T follicular helper cell (primary cell): Measurements from ENCODE around the gene MKNK2.
"Not testable (repeated sequence)": the region's sequence is repeated elsewhere in the genome, so short reads cannot be mapped to it uniquely, and the experiment has no call there.

Source experiments
- DNase-seq: peaks from one replicate; pipeline ENCODE4 v3.0.0-alpha.2; 2020; ENCODE audit warnings: low read depth
- total RNA-seq, 2 experiments: gene quantifications; one replicate each; lab custom pipeline; 2026; lab: John Stamatoyannopoulos, UW

MKNK2 gene
- 80.2 to 147 reads per million in 2 experiments for total RNA-seq

DNA sequence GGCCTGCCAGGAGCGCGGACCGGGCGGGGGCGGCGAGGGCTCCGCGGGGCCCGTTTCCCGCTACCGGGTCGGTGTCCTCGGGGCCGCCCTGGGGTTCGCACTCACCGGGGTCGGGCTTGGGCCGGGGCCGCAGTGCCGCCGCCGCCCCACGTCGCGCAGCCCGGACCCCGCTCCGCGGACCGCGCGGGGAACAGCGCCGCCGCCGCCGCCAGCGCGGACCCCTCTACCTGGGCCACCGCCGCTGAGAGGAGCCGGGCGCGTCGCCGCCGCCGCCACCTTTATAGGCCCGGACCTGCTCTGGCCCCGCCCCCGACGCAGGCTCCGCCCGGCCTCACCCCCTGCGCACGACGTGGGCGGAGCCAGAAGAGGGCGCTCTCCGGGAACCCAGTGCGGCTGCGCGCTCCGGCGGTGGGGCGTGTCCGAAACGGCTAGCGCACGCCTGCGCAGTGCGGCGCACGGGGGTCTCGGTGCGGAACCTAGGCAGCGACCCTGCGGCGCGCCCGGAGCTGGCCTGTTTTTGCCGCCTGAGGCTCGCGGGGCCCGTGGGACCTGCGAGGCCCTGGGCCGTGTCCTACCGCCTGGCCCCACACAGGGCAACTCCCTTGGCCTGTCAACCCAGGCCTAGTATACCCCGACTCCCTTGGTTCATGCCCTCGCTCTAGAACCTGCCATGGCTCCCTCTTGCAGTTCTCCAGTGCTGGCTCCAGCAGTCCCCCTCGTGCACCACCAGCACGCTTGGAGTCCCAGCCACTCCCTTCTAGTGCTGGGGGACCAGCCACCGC, at the start of gene MKNK2:
MKNK2 (minus strand) TSS at position 254 of the 782 bp plus-strand sequence. CDS start 393 bp downstream, outside the sequence.
- peak; percentile 90 for DNase-seq

DNA sequence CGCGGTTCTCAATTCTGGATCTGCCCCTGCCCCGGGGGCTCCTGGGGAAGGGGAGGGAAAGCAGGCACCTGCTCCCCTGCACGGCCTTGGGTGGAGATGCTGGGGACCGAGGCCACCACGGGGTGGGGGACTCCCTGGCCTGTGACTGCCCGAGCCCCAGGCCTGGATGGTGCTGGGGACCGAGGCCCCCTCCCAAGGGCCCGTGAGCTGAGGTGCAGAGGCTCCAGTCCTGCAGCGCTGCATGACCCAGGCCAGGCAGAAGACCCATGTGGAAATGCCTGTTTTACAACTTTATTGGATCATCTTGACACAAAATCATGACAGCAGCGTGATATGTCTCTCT, 49.6 kb upstream of the MKNK2 start:
- no peak for DNase-seq

DNA sequence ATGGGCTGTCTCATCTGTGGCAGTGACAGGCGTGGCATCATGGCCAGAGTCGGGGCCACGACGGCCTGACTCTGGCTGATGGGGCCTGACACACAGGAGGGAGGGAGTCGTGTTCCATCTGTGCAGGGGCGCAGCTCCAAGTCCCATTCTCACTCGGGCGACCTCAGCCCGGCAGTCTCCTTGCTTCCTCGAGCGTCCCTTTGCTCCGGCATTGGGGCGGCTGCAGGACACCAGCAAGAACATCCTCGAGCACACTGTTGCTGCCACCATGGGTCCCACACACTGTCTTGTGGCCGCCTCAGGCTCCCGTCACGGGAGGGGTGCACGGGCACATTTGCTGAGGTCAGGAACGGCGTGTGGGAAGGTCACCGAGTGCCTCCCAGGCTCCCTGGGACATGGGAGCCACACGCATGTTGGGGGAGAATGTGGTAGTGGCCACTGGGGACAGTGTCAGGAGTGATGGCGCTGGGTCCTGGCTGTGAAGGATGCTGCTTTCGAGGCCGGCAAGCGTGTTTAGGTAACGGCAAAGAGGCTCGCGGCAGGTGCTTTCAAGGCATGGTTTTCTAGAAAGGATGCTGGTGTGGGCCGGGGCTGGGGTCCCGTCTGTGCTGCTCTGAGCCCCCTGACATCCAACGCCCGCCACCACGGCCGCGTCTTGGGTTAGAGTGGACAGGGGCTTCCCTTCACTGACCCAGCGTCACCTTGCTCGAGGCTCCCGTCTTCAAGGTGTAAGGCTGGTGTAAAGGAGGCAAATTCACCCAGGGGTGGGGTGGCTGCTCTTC, 49.1 kb upstream of the MKNK2 start:
- DNase-seq: no peak

DNA sequence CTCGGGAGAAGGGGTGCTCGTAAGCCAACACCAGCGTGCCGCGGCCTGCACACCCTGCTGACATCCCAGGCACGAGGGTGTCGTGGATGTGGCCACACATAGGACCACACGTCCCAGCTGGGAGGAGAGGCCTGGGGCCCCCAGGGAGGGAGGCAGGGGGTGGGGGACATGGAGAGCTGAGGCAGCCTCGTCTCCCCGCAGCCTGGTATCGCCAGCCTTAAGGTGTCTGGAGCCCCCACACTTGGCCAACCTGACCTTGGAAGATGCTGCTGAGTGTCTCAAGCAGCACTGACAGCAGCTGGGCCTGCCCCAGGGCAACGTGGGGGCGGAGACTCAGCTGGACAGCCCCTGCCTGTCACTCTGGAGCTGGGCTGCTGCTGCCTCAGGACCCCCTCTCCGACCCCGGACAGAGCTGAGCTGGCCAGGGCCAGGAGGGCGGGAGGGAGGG, 48.0 kb upstream of the MKNK2 start:
- DNase-seq: no peak

DNA sequence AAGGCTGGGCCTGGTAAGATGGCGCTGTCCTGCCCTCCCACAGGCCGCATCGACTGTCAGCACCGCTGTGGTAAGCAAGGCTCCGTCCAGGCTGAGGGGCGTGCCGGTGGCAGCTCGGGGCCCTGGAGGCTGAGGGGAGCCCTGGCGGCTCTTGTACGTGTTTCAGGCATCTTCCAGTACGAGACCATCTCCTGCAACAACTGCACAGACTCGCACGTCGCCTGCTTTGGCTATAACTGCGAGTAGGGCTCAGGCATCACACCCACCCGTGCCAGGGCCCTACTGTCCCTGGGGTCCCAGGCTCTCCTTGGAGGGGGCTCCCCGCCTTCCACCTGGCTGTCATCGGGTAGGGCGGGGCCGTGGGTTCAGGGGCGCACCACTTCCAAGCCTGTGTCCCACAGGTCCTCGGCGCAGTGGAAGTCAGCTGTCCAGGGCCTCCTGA, 46.9 kb upstream of the MKNK2 start:
- no peak for DNase-seq

DNA sequence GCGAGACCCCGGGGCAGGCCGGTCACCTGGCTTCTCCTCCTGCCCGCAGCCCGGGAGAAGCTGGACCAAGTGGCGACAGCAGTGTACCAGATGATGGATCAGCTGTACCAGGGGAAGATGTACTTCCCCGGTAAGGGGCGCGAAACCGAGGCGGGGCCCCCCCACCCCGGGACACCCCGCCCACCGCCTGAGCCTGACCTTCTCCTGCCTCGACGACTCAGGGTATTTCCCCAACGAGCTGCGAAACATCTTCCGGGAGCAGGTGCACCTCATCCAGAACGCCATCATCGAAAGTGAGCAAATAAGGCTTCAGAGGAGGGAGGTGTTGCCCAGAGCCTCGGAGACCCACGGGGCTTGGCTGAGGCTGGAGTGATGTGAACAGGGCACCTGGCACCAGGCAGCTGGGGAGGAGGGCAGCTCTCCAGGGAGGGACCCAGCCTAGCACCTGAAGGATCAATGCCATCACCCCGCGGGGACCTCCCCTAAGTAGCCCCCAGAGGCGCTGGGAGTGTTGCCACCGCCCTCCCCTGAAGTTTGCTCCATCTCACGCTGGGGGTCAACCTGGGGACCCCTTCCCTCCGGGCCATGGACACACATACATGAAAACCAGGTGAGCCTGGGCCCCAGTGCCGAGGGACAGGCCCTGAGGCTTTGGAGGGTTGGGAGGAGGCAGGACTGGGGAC, 46.3 kb upstream of the MKNK2 start:
- peak; percentile 43 for DNase-seq

DNA sequence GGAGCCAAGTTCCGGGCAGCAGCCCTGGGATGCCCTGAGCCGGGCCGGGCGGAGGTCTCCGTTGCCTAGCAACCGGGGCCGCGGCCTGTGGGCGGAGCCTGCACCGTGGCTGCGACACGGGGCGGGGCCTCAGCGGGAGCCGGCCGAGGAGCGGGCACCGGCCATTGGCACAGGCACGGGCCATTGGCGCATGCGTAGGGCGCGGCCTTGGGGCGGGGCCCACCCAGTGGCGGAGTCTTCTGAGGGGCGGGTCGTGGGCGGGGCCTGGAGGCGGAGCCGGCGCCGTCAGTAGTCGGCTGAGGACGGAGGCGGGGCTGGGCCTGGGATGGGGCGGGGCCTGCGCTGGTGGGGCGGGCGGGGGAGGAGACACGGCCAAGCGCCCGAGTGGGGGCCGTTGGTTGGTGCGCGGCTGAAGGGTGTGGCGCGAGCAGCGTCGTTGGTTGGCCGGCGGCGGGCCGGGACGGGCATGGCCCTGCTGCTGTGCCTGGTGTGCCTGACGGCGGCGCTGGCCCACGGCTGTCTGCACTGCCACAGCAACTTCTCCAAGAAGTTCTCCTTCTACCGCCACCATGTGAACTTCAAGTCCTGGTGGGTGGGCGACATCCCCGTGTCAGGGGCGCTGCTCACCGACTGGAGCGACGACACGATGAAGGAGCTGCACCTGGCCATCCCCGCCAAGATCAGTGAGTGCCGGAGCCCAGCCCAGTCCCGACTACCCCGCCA, 45.6 kb upstream of the MKNK2 start, which contains the start of gene IZUMO4:
IZUMO4 (plus strand) TSS at position 436 of the 723 bp plus-strand sequence; CDS start at position 467, 31 bp downstream.
- peak; percentile 100 for DNase-seq

DNA sequence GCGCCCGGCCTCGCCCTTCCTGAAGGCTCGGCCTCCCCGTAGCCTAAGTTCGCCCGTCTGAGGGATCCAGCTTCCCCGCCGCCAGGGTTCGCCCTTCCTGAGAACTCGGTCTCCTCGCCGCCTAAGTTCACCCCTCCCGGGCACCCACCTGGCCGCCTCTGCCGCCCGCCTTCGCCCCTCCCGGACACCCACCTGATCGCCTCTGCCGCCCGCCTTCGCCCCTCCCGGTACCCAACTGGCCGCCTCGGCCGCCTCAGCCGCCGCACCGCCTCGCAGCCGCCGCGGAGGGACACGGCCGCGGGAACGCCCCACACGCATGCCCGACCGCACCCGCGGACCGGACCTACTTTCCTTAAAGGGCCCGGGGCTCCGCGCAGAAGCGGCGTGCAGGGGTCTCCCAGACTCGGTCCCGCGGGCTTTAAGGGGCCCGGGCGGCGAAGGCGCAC, 45.0 kb upstream of the MKNK2 start, which contains the start of gene MOB3A:
MOB3A (minus strand) TSS at position 293 of the 446 bp plus-strand sequence. CDS start 17,766 bp downstream, outside the sequence.
- DNase-seq: peak; percentile 78

DNA sequence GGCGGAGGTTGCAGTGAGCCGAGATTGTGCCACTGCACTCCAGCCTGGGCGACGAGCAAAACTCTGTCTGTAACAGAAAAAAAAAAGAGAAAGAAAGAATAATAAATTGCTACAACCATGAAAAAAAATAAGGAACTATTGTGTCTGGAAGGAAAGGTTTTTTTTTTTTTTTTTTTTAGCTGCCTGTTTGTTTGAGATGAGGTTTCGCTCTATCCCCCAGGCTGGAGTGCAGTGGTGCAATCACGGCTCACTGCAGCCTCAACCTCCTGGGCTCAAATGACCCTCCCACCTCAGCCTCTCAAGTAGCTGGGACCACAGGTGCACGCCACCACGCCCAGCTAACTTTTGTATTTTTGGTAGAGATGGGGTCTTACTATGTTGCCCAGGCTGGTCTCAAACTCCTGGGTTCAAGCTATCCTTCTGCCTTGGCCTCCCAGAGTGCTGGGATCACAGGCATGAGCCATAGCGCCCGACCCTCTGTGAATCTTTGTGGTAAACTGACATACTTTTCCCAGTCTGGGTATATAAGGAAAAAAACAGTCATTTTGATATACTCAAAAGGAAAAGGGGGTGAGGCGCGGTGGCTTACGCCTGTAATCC, 41.0 kb upstream of the MKNK2 start:
- DNase-seq: not testable (repeated sequence)

DNA sequence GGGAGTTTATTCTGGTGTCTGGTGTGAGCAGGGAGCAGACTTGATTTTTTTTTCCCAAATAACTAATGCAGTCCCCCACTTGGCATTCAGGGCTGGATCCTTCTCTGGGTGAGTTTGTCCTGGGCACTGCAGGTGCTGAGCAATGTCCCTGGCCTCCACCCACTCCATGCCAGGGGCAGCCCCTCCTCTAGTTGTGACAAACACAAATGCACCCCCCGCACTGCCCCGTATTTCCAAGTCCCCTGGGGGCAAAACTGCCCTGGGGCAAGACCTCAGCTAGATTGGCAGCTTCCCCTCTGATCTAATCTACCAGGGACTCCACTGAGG, 38.6 kb upstream of the MKNK2 start:
- DNase-seq: no peak

DNA sequence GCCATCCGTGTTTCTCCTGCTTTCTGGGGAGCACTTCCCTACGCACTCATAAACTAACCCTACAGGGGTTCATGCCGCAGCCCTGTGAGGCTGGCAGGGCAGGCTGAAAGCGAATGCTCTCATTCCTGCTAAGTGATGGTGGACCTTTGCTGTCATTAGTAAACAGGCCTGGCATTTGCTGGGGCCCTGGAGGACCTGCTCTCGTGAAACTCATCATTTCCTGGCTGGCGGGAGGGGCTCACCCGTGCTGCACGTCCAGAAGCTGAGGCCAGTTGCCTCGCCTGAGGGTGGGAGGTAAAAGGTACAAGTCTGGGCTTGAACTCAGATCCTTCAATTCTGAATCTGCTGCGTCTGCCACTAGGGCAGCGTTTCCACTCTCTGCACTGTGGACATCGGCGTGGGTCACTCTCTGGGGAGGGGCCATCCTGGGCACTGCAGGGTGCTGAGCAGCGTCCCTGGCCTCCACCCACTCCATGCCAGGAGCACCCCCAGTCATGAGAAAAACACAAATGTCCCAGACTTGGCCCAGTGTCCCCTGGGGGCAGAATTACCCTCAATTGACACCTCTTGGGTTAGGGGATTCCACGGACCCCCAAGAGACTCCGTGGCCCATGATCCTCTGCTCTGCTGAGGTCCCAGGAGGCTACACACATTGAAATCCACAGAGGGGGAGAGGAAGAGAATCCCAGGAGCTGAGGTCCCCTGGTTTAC, 38.1 kb upstream of the MKNK2 start:
- no peak for DNase-seq

DNA sequence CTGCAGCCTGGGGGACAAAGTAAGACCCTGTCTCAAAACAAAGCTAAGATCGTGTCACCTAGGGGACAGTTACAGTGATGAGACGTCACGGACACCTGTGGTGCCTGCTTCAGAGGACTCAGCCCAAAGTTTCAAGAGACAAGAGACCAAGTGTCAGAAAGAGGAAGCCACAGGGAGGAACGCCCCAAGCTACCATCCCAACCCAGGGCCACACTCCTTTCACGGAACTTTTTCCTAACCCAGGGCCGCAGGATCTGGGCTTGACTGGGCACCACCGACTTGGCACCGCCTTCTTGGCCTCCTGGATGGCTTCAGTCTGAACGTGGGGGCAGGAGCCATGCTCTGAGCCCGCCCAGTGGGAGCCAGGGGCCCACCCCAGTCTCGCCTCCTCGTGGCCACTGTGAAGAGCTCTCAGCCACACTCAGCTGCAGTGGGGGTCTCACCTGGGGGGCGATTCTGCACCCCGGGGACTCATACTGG, 36.6 kb upstream of the MKNK2 start:
- no peak for DNase-seq

DNA sequence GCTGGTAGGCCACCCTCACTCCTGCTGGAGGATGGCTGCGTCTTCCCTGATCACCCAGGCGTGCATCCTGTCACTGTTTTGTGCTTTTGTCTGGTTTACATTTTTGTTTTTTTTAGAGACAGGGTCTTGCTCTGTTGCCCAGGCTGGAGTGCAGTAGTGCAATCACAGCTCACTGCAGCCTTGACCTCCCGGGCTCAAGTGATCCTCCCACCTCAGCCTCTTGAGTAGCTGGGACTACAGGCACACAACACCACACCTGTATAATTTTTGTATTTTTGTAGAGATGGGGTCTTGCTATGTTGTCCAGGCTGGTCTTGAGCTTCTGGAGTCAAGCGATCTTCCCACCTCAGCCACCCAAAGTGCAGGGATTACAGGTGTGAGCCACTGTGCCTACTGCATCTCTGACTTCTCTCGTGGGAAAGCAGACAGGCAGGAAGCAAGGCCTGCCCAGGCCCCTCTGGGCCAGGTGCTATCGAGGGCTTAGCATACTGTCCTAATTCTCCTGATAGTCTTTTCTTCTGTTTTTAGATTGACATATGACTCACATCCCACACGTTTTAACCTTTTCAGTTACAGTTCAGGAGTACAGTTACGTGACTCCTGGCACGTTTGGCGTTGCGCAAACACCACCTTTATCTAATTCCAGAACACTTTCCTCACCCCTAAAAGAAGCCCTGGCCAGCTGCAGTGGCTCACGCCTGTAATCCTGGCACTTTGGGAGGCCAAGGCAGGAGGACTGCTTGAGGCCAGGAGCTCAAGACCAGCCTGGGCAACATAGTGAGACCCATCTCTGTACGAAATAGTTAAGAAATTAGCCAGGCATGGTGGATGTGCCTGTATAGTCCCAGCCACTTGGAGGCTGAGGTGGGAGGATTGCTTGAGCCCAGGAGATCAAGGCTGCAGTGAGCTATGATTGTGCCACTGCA, 35.9 kb upstream of the MKNK2 start:
- not testable (repeated sequence) for DNase-seq

DNA sequence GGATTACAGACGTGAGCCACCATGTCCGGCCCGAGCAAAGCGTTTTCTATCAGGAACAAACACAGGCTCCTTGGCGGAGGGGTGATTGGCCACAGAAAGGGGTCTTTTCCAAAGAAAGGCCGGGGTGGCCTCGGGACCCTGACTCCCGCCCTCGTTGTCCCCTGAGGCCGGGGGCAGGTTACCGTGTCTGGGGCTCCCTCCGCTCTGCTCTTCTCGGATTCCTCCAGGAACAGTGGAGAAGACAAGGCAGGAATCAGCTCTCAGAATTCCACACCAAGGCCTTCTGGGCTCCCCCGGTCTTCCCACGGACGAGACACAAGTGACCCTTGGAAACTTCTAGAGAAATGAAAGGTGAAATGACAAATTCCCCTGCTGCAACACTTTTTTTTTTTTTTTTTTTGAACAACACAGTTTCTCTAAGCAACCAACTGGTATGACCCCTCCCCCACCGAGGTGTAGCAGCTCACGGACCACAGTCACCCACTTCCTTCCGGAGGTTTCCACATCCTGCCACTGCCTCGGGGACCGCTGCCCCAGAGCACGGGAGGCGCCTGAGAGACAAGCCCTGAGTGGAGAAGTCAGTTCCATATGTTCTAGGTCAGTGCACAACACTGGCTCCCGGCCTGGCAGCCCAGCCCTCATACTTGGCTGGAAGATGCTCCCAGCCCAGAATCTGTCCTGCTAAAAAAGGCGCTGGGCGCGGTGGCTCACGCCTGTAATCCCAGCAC, 34.1 kb upstream of the MKNK2 start:
- peak; percentile 87 for DNase-seq

DNA sequence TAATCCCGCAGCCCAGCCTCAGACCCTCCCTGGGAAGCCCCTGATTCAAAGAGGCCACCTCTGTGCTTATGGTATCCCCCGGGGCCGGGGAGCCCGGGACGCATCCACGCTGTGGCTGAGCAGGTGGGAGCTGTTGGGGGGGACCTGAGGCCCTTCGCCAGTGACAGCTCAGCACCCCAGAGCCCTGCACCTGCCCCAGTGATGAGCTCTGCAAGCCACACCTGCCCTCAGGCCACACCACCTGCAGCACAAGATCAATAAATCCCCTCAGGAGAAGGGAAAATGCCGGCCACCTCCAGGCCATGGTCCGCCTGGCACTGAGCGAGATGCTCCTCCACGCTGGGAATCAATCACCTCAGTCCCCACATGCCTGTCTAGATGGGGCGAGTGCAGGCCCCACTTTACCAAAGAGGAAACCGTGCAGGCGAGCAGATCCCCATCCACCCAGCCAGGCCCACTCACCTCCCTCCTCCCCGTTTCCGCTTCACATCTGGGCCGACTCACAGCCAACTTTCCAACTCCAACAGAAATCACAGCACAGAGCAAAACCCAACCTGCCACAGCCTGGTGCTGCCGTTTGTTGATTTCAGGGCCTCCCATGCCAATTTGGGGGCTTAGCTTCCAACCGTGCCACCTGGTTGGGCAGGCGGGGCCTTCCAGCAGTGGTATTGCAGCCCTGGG, 32.3 kb upstream of the MKNK2 start:
- peak; percentile 60 for DNase-seq

DNA sequence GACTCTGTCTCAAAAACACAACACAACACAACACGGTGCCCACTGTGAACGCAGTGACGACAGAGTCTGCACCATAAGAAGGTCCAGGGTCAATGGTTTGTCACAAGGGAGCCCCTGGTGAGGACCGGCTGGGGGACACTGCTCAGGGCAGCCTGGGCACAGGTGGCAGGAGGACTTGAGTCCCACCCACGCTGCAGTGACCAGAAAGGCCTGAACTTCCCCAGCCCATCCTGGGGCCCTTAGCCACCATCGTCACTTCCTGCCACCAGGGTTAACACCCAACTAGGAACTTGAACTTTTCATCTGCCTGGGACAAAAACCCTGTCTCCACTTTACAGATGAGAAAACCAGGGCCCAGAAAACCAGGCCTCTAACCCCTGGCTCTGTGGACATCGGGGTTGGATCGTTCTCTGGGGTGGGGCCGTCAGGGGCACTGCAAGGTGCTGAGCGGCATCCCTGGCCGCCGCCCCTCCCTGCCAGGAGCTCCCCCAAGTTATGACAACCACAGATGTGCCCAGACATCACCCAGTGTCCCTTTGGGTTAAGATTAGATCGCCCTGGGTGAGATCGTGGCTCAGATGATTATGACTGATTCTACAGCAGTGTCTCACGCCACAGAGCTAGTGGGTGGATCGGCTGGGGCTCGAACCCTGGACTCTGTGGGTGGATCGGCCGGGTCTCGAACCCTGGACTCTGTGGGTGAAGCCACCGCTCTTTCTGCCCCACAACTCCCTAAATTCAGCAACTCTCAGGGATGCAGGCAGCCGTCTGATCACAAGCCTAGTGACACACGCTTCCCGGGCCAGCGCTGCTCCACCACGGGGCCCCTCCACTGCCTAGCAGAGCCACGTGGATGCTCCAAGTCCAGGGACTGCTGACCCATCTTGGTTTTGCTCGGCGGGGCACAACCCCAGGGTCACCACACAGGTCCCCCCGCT, 31.1 kb upstream of the MKNK2 start:
- no peak for DNase-seq
